GM12864 (cell line): ENCODE data around the gene CD151.
A peak's percentile ranks its signal among the peaks of the same experiment; 100 is the strongest.

Experiments used
- DNase-seq: peaks from one replicate; pipeline ENCODE4 v3.0.0-alpha.2; 2011; ENCODE audit warnings: low read depth
- H3K4me3 ChIP-seq: 2 replicates; pipeline ENCODE4 v1.5.1; 2011; ENCODE audit warnings: mild to moderate bottlenecking, low read depth, low read length, control low read depth
- TF ChIP-seq, protein P1 (sequence below): IDR thresholded peaks from 2 replicates; pipeline ENCODE4 v1.5.1; 2011; ENCODE audit warnings: low read depth, mild to moderate bottlenecking, moderate library complexity, low read length, control low read depth, inconsistent platforms; ENCODE audit errors: missing control alignments

The CD151 gene

DNA sequence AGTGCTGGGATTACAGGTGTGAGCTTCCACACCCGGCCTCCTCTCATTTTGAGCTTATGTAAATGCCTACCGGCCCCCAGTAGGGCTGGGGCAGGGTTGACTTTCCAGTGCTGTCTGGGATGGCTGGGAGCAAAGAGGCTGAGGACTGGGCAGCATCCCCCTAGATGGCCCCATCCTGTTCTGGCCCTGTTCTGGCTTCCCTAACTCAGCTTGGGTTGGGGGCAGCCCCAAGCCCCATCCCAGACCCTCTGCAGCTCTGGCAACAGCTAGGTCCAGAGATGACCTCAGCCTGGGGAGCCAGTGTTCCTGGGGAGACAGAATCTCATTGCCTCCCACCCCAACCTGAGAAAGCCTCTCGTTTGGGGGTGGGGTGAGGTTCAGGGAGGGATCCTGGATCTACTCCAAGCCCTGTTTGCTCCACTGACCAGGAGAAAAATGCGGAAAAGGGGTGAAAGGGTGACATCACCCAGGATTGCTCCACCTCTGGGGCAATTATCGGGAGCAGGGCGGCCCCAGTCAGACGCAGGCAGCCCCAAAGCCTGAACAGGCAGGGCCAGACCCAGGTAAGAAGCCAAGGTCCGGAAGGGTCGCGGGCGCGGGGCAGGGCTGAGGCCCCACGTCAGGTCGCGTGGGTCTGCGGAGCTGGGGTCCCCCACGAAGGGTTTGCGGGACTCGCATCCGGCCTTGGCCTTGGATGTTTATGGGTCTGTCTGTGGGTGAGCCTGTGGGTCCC lies 14.2 kb upstream of the CD151 start, which contains the start of gene PNPLA2:
TSS of gene PNPLA2 (plus strand) at position 519 of the 733 bp plus-strand sequence. CDS start 805 bp downstream, outside the sequence.
- peak within 1 kb of the TSS; percentile 86 for H3K4me3 ChIP-seq
- TF ChIP-seq, protein P1, sequence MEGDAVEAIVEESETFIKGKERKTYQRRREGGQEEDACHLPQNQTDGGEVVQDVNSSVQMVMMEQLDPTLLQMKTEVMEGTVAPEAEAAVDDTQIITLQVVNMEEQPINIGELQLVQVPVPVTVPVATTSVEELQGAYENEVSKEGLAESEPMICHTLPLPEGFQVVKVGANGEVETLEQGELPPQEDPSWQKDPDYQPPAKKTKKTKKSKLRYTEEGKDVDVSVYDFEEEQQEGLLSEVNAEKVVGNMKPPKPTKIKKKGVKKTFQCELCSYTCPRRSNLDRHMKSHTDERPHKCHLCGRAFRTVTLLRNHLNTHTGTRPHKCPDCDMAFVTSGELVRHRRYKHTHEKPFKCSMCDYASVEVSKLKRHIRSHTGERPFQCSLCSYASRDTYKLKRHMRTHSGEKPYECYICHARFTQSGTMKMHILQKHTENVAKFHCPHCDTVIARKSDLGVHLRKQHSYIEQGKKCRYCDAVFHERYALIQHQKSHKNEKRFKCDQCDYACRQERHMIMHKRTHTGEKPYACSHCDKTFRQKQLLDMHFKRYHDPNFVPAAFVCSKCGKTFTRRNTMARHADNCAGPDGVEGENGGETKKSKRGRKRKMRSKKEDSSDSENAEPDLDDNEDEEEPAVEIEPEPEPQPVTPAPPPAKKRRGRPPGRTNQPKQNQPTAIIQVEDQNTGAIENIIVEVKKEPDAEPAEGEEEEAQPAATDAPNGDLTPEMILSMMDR = no peak
- no peak for DNase-seq

- no peak for DNase-seq
- peak overlapping the region; percentile 86 for H3K4me3 ChIP-seq
- TF ChIP-seq, protein P1 = no peak
Observed at GRCh38 chr11:819129-819931, 13.4 kb upstream of the CD151 start.

DNA sequence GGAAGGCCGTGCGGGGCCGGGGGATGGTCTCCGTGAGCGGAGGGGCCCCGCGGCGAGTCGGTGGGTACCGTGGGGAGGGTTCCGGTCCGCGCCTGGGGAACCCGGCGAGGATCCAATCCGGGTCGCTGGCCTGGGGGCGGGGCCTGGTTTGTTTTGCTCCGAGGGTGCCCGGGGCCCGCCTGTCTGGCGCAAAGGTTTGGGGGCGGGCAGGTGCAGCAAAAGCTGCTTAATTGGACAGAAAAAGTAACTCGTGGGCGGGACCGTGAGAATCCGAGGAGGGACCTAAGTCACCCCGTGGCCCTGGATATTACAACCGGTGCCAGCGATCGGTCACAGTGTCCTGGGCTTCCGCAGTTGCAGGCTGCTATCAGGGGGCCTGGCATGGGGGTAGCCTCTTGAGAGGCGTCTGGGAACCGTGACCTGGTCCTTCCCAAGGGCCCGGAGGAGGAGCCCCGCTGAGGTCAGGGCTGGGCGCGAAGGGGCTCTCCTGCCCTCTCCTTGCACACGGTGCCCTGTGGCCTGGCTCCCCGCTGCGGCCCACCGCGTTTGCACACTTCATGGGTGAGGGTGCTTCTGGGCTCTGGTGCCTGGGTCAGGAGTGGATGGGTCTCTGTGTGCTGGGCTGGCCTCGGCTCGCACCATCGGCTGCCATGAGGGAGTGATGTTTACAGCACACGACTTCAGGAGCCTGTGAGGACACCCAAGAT lies 12.7 kb upstream of the CD151 start:
- TF ChIP-seq, protein P1 = no peak
- peak overlapping the region; percentile 86 for H3K4me3 ChIP-seq
- peak; percentile 86 for DNase-seq

DNA sequence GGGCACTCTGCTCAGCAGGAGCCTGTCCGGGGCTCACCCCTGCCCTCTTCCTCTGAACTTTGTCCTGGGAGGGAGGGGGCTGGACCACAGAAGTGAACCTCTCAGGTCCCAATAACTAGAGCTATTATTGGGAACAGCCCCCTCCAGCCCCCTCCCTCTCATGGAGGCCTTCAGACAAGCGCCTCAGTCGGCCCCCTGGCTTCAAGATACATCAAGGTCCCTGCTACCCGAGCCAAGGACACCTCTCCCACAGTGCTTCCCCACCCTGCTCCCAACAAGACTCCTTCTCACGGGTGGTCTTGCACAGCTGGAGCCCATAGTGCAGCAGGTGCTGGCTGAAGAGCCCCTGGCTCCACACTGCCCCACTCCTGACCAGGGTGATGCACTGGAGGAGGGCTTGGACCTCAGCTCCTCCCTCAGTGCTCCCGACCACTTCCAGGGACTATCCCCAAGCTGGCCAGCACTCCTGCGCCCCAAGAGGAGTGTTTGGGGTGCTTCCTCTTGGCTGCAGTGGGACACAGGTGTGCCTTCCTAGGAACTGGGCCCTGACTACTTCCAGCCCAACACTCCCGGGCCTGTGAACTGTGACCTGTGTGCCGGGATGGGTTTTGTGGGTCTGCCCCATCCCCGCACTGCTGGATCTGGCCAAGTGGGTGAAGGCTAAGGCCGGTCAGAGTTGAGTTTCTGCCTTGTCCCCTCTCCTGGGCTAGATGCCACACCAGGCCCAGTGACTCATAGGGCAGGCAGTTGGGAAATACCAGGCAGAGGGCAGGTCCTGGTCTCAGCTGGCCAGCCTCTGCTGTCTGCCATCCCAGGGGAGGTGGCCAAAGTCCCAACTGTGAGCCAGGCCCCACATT lies 11.9 kb upstream of the CD151 start:
- TF ChIP-seq, protein P1 = no peak
- peak overlapping the region; percentile 86 for H3K4me3 ChIP-seq
- DNase-seq = no peak

DNA sequence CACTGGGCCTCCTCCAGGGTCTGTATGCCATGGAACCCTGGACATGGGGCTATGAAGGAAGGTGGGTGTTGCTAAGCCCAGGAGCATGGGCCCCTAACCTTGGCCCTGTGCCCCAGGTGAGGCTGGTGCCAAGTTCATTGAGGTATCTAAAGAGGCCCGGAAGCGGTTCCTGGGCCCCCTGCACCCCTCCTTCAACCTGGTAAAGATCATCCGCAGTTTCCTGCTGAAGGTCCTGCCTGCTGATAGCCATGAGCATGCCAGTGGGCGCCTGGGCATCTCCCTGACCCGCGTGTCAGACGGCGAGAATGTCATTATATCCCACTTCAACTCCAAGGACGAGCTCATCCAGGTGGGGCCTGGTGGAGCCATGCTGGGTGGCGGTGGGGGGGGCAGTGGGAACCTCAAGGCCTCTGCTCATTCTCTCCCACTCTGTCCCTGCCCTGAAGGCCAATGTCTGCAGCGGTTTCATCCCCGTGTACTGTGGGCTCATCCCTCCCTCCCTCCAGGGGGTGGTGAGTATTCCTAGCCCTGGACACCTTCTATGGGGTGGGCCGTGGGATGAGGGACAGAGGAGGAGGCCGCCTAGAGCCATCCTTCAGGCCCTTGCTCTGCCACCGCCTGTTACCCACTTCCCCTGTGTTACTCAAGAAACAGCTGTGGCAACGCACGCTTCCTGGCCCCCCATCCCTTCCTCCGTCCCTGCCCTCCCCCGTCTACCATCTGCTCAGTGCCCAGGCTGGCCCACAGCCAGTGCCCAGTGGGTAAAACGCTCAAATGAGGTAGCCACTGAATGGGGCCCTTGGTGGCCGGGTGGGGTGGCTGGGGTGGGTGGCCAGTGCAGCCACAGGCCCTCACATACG lies 11.0 kb upstream of the CD151 start:
- TF ChIP-seq, protein P1 = no peak
- DNase-seq = no peak
- H3K4me3 ChIP-seq = no peak overlapping the region
